Upper lobe of left lung (tissue), 4 donors: Measurements from ENCODE around the gene RNF2.

ENCODE experiments used
- POLR2A ChIP-seq, 4 donors: fragments of 450-650 bp; IDR thresholded peaks; one replicate each; pipeline ENCODE4 v1.5.1; 2016 to 2017; ENCODE audit warnings: antibody characterized with exemption in 4 of 4, mild to moderate bottlenecking in 2 of 4
- TF ChIP-seq, protein P1 (sequence below), 6 experiments: fragments of 450-650 bp in 4 of 6; fragments of 200-600 bp in 2 of 6; sonication (generic) in 2 of 6; IDR thresholded peaks; one replicate each; pipeline ENCODE4 v1.5.1; 2016 to 2019; ENCODE audit warnings: antibody characterized with exemption in 6 of 6

DNA sequence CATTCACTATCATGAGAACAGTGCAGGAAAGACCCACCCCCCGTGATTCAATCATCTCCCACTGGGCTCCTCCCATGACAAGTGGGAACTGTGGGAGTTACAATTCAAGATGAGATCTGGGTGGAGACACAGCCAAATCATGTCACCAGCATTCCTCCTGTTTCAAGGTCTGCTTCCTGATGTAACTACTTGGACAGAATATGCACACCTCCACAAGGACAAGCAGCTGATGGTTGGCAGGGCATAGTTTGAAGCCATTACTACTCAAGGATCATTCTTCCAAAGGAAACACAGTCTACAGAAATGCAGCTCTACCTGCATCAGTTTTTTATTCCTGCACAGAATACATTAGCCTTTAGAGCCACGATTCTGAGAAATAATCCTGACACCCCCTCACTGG, 28.5 kb upstream of the RNF2 start:
- TF ChIP-seq, protein P1, sequence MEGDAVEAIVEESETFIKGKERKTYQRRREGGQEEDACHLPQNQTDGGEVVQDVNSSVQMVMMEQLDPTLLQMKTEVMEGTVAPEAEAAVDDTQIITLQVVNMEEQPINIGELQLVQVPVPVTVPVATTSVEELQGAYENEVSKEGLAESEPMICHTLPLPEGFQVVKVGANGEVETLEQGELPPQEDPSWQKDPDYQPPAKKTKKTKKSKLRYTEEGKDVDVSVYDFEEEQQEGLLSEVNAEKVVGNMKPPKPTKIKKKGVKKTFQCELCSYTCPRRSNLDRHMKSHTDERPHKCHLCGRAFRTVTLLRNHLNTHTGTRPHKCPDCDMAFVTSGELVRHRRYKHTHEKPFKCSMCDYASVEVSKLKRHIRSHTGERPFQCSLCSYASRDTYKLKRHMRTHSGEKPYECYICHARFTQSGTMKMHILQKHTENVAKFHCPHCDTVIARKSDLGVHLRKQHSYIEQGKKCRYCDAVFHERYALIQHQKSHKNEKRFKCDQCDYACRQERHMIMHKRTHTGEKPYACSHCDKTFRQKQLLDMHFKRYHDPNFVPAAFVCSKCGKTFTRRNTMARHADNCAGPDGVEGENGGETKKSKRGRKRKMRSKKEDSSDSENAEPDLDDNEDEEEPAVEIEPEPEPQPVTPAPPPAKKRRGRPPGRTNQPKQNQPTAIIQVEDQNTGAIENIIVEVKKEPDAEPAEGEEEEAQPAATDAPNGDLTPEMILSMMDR (IDR thresholded peaks at IDR 0.05), result no peak
- TF ChIP-seq POLR2A (IDR thresholded peaks at IDR 0.05), result no peak
